Right cardiac atrium (tissue), 5 donors: ENCODE results near the gene PGBD1. TPM values are rescaled to one million over a fixed set of nuclear protein-coding genes. Genes with fewer than 3 reads are reported as not detected.

Source experiments
- ATAC-seq, 2 donors: fragments of 200-7000 bp; cut with Tn5 transposase; one replicate each; pipeline versions ENCODE4 v1.8.0 to v1.9.1; 2020; ENCODE audit warnings: moderate library complexity in 2 of 2, mild to moderate bottlenecking in 1 of 2
- DNase-seq, 3 donors: peaks; one replicate each; pipeline ENCODE4 v3.0.0-alpha.2; 2020
- H3K27ac ChIP-seq: one replicate; pipeline ENCODE4 v1.5.1; 2013; ENCODE audit warnings: mild to moderate bottlenecking, low read length, control low read depth, moderate library complexity
- H3K27me3 ChIP-seq: one replicate; pipeline ENCODE4 v1.6.1; 2013; ENCODE audit not compliant: control insufficient read depth, insufficient read depth
- H3K4me1 ChIP-seq: one replicate; pipeline ENCODE4 v1.6.1; 2013; ENCODE audit warnings: low read length; ENCODE audit not compliant: control insufficient read depth, insufficient read depth
- H3K4me3 ChIP-seq: one replicate; pipeline ENCODE4 v1.5.1; 2013; ENCODE audit warnings: low read length, control low read depth
- H3K9me3 ChIP-seq: one replicate; pipeline ENCODE4 v1.6.1; 2013; ENCODE audit warnings: low read length; ENCODE audit not compliant: control insufficient read depth
- WGBS: extraction: QIAGEN DNeasy Blood & Tissue Kit; methylation state at CpG from one replicate; pipeline ENCODE4 v1.1.7; 2013; 5-methylcytosine and 5-hydroxymethylcytosine counted together
- intact Hi-C, 4 donors: fragments of 100-400 bp; cut with DNase I; formaldehyde crosslinking; loops; one replicate each; pipeline versions ENCODE4 v1.11.0 to v1.14.0; 2022 to 2023
- polyA plus RNA-seq: library from polyadenylated mRNA; stranded (reverse); fragments of 200-250 nt; gene quantifications from one replicate; pipeline ENCODE4 v1.2.3, GENCODE V29; 2013
- total RNA-seq, 4 donors: library from RNA; stranded (reverse); fragmentation: NEBNext Ultra II Directional; extraction: Animal tissue kit (Norgen Biotek cat#: 25700); gene quantifications; one replicate each; pipeline ENCODE4 v1.2.1, GENCODE V29; 2021
- donor health status: healthy with polysubstance abuse.
- donor health status: DM: no; HTN: yes; CAD: no.
- donor health status: DM: no; HTN: no; CAD: no.
- donor health status: DM: no; HTN: yes; CAD: no; lungs with severe emphysema.
- donor health status: DM: yes; HTN: yes; CAD: no.

The PGBD1 gene
- total and polyA plus RNA-seq, 5 donors = 2.3 to 3.6 (median 3.2) TPM

DNA sequence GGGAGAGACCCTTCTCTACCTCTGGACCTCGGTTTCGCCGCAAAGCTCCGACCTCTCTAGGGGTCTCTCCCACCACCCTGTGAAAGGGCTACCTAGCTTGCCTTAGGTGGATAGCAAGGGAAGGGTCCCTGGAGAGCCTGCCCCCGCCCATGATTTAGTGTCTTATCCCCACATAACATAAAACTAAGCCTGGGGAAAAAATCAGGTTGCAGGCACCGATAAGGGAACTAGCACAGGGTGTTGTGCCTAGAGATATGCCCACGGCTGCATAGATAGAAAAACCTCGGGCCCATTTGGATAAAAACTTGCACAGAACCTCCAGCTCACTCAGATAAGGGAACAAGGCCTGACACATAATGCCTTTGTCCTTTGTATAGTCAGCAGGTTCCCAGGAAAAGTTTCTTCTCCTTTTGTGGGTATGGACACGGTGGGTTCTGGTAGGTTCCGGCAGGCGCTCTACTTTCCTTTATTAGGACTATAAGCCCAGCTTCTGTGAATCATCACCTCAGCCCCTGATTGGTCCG, 53.7 kb downstream of the PGBD1 start:
- H3K4me1 ChIP-seq = peaks cover 2% of the 10 kb centered on the region
- DNase-seq = peak in 1 of 3 donors; percentile 44
- no peak for ATAC-seq
- H3K27me3 ChIP-seq = no peaks in the 10 kb centered on the region
- H3K9me3 ChIP-seq = no peaks in the 10 kb centered on the region
- peak overlapping the region; percentile 92 for H3K27ac ChIP-seq
- whole genome bisulfite sequencing = 27% methylated on average over 12 of the region's 12 CpGs
- intact Hi-C loops = no loop called here
- peak overlapping the region; percentile 46 for H3K4me3 ChIP-seq

DNA sequence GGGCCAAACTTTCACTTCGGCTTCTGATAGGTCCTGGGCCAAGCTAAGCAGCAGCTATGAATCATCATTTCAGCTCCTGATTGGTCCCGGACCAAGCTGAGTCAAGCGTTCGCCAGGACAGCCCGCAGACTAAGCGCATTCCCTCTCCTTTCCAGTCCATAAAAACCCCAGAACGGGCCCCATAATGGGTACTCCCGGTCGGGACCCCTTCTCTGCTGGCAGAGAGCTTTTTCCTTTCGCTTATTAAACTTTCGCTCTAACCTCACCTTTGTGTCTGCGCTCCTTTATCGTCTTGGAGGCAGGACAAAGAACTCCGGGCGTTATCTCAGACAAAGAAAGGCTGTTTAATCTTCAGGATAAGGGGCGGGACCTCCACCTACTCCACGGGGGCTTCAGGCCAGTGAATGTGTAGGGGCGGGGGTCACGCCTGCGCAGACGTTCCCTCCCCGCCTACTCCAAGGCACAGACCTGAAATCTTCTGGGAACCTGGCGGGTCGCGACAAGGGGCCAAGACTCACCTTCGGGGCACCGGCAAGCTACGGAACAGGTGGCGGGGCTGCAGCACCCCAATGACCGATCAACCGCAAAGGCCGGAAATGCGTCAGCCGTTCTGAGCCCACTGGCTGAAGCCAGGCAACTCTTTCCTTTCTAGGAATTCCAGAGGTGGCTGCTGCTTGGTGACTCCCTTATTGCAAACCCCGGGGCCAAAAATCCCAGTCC, 54.4 kb downstream of the PGBD1 start, which contains the start of gene ZSCAN31:
Gene ZSCAN31, minus strand, starts transcription at position 585 of the 720 bp plus-strand sequence. CDS start 6,465 bp downstream, outside the sequence.
- peak within 1 kb of the TSS; percentile 46 for H3K4me3 ChIP-seq
- peak within 1 kb of the TSS; percentile 92 for H3K27ac ChIP-seq
- WGBS = under 1% methylated on average over 35 of the region's 35 CpGs
- H3K4me1 ChIP-seq = peaks cover 2% of the 10 kb centered on the region
- DNase-seq (peak; percentile 96 to 97 (median 96)), ATAC-seq (peak; percentile 98 to 99)
- intact Hi-C loops = no loop called here
- no peaks in the 10 kb centered on the region for H3K27me3 ChIP-seq
- no peaks in the 10 kb centered on the region for H3K9me3 ChIP-seq

DNA sequence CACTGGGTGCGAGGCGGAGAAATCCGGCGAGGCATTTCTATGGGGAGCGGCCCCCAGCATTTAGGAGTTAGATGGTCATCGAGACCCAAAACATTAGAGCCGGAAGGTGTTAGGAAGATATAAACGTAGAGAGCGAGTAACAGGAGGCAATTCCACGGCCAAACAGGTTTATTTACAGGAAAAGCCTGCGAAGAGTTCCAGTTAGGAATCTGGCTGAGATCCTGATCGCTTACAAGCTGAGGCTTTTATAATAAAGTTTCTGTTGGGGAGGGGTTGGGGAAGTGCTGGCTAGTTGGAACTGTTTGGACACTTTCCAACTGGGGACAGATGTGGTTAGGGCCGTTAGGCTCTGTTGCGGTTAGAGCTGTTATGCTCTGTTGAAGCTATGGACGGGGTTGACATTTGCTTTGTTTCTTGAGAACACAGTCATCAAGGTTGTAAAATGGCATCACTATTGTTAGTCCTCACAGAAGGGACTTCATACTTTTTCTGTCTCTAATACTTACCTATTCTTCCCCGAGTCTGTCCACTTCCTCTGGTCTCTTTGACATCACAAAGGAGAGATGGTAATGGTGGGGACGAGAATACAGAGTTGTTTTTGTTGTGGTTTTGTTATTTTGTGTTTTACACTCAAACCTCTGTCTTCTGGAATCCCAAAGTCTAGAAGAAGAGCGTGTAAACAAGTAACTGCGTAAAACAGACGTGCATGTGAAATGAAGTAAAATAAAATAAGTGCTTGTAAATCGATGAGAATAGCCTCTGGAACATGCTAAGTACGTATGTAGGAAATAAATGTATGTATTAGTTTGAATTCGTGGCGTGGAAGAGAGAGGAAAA, 55.1 kb downstream of the PGBD1 start:
- DNase-seq = peak in 1 of 3 donors; percentile 20
- 13% methylated on average over 24 of the region's 24 CpGs for WGBS

DNA sequence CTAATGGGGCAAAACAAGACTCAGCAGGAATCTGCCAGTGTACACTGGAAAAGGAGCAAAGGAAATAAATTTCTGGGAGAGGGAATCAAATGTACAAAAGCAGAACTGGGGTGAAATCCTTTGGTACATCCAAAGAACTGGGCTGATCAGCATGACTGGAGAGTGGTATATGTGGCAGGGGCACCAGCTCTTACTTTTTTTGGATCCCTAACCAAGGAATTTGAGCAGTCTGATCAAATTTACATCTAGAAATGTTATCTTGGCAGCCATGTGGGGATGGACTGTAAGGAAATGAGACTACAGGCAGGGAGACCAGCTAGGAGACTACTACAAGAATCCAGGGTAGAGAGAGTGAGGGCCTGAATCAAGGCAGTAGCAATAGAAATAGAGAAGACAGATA, 55.7 kb downstream of the PGBD1 start:
- Histone ChIP-seq H3K4me3 (peak overlapping the region; percentile 46), H3K27me3 (no peaks in the 10 kb centered on the region), H3K27ac (peak overlapping the region; percentile 46), H3K4me1 (peaks cover 2% of the 10 kb centered on the region), H3K9me3 (no peaks in the 10 kb centered on the region)
- intact Hi-C loops = no loop called here
- no peak for DNase-seq
- ATAC-seq = no peak

More for the DNA sequence above, 55.1 kb downstream of the PGBD1 start:
- peak overlapping the region; percentile 79 for H3K27ac ChIP-seq
- no peaks in the 10 kb centered on the region for H3K9me3 ChIP-seq
- peaks cover 2% of the 10 kb centered on the region for H3K4me1 ChIP-seq
- no peaks in the 10 kb centered on the region for H3K27me3 ChIP-seq
- intact Hi-C loops = no loop called here
- peak; percentile 42 to 44 for ATAC-seq
- peak overlapping the region; percentile 46 for H3K4me3 ChIP-seq

DNA sequence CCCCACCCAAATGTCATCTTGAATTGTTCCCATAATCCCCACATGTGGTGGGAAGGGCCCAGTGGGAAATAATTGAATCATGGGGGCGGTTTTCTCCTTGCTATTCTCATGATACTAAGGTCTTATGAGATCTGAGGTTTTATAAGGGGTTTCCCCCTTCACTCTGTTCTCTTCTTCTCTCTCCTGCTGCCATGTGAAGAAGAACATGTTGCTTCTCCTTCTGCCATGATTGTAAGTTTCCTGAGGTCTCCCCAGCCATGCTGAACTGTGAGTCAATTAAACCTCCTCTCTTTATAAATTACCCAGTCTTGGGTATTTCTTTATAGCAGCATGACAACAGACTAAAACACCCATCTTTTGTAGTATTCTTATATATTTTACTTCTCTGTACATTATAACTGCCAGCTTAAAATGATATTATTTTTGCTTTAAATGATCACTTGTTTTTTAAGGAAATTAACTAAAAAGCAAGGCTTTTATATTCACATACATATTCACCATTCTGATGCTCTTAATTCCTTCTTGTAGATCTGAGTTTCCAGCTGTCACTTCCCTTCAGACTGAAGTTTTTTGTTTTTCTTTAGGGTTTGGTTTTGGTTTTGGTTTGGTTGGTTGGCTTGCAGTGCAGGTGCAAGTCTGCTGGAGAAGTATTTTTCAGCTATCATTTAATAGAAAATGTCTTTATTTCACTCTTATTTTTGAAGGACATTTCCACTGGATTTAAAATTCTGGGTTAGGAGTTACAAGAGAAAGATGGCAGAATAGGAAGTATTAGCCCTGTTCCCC, 59.1 kb downstream of the PGBD1 start:
- H3K4me3 ChIP-seq = no peak overlapping the region
- ATAC-seq (no peak), DNase-seq (no peak)

DNA sequence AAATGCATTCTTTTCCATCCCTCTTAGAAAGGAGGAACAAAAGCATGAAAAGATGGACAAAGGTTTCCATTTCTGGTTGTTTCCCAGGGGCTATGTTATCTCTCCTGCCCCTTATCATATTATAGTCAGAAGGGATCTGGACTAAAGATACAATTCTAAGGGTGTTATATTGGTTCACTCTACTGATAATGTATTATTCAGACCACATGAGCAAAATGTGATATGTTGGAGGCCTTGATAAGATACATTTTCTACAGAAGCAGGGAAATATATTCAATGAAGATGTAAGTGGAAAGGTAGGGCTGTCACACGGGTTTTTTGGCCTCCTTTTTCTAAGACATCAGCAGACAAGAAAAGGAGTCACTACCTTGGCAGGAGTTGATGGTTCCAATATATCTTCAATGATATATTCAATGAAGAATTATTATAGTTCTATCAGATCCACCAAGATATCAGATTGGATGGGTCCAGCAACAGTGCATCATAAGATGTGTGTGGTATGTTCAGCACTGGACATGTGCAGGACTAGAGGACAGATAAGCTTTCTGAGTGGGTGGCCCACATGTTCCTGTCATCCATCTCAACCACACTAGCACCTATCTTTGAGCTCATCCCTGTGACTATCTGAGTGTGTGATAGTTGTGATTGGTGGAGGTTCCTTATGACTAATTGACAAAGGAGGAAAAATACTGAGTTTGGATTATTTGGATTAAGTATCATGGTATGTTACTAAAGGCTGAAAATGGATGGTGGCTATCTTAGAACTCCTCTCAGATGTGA, 62.7 kb downstream of the PGBD1 start:
- H3K4me1 ChIP-seq = no peaks in the 10 kb centered on the region
- ATAC-seq = no peak
- no peak overlapping the region for H3K27ac ChIP-seq
- H3K4me3 ChIP-seq = no peak overlapping the region
- WGBS = 61% methylated on average over 1 of the region's 1 CpG
- H3K9me3 ChIP-seq = no peaks in the 10 kb centered on the region
- intact Hi-C loops = loop anchor here in 1 of 4 donors (10.0 kb wide), 1 partner anchor 1871 kb away; the partner anchor contains the start of gene TRIM26
- DNase-seq = no peak
- no peaks in the 10 kb centered on the region for H3K27me3 ChIP-seq

More for the DNA sequence above, 59.1 kb downstream of the PGBD1 start:
- no peaks in the 10 kb centered on the region for H3K9me3 ChIP-seq
- H3K4me1 ChIP-seq = peaks cover 2% of the 10 kb centered on the region
- no peaks in the 10 kb centered on the region for H3K27me3 ChIP-seq
- H3K27ac ChIP-seq = no peak overlapping the region
- 87% methylated on average over 1 of the region's 1 CpG for WGBS
- intact Hi-C loops = loop anchor here in 1 of 4 donors (10.0 kb wide), 1 partner anchor 1874 kb away; the partner anchor contains the start of gene TRIM26

DNA sequence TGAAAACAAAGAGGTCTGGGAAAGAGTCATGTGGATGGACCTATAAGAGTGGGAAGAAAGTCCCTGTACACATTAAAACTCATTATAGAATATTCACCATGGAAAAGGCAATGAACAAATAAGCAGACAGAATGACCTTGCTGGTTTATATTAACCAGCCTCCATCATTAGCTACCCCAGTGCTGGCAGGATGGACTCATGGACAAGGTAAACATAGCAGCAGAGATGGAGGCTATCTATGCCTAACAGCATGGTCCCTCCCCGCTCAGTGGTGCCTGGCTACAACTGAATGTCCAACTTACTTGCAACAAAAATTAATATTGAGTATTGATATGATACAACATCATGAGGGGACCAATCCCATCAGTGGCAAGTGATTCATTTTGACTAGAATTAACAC, 63.8 kb downstream of the PGBD1 start:
- WGBS = 94% methylated on average over 1 of the region's 1 CpG
- intact Hi-C loops = loop anchor here in 1 of 4 donors (10.0 kb wide), 1 partner anchor 1870 kb away; the partner anchor contains the start of gene TRIM26
- no peak overlapping the region for H3K27ac ChIP-seq
- DNase-seq (no peak), ATAC-seq (no peak)
- H3K27me3 ChIP-seq = no peaks in the 10 kb centered on the region
- no peaks in the 10 kb centered on the region for H3K4me1 ChIP-seq
- H3K9me3 ChIP-seq = no peaks in the 10 kb centered on the region
- no peak overlapping the region for H3K4me3 ChIP-seq

DNA sequence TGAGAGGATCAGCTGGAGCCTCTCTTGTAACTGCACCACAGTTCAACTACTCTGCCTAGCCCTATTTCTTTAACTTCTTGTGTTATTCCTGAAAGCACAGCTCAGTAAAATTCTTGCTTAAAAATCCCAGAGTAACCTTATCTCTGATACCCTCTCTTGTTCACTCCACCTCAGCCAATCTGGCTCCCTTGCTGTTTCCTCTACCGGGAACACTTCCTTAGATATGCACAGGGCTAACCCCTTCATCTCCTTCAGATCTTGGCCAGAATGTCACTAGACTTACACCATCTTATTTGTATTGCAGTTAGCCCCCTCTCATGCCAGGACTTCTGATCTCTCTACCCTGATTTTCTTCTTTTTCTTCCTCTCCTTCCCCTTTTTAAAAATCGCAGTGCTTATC, 65.7 kb downstream of the PGBD1 start:
- no peaks in the 10 kb centered on the region for H3K9me3 ChIP-seq
- 20% methylated on average over 2 of the region's 2 CpGs for WGBS
- H3K27me3 ChIP-seq = no peaks in the 10 kb centered on the region
- no peak overlapping the region for H3K27ac ChIP-seq
- no peak for DNase-seq
- no peaks in the 10 kb centered on the region for H3K4me1 ChIP-seq
- no peak overlapping the region for H3K4me3 ChIP-seq
- ATAC-seq = peak in 1 of 2 donors; percentile 74
- intact Hi-C loops = loop anchor here in 1 of 4 donors (10.0 kb wide), 1 partner anchor 1868 kb away; the partner anchor contains the start of gene TRIM26

DNA sequence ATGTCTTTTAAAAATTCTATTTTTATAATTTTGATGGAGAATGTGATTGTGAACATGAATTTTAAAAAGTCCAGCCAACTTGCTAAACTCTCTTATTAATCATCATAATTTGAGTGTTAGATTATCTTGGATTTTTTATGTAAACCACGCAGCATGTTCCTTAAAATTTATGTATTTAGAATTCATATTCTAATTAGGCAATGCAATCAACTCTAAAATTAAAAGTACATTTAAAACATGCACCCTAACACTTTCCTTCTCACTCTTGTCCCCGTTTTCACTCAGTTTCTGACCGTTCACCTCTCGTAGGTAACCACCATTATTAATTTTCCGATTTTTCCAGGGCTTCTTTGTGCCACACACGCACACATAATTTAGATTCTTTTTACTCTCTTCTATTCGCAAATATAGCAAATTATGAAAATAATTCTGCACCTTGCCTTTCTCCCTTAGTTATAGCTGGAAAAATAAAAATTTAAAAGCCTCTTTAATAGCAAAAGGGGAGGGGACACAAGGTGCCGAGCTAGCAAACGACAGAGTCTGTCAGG, 68.0 kb downstream of the PGBD1 start:
- Histone ChIP-seq H3K4me3 (peak overlapping the region; percentile 87), H3K9me3 (no peaks in the 10 kb centered on the region), H3K27ac (peak overlapping the region; percentile 96), H3K4me1 (no peaks in the 10 kb centered on the region), H3K27me3 (no peaks in the 10 kb centered on the region)
- ATAC-seq (no peak), DNase-seq (no peak)
- intact Hi-C loops = loop anchor here in 1 of 4 donors (10.0 kb wide), 1 partner anchor 1865 kb away; the partner anchor contains the start of gene TRIM26
- 2% methylated on average over 9 of the region's 9 CpGs for WGBS
